GM19395 (cell line): ENCODE data around the gene IKZF1.

Experiments used
- ATAC-seq: cut with Tn5 transposase; IDR thresholded peaks from one replicate; pipeline ENCODE4 v1.9.1; 2021; ENCODE audit warnings: mild to moderate bottlenecking, moderate library complexity; ENCODE audit not compliant: unreplicated experiment

IKZF1 gene

DNA sequence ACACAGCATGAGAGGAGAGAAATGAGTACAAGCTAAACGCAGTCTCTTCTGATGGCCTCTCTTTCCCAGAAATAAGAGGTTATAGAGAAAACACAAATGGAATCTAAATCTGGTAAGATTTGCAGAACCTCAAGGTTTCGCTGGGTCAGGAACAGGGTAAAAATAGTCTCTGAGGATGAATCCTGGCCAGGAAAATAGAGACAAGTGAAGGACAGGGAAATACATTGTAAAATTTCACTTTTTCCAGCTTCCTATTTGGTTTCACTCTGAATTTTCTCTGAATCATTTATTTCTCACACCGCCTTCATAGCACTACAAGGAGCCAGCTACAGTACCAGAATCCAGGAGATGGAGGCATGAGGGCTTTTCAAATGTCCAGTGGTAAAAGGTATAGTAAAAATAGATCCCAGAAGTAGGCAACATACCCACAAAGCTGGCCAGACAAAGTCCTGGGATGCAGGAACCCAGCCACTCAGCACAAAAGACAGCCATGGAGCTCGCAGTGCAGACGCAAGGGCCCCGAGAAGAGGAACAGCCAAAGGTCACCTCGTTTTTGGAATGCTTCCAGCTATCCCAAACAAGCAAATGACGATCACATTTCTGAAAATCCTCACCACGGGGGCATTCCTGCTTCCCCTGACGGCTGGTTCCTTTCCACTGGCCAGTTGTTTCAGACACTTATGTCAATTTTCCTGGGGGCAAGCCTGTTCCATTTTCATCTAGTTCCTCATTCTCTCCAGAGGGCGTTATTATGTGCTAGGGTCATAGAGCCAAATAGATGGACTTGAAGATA is 21.5 kb upstream of the IKZF1 start:
- ATAC-seq: no peak

DNA sequence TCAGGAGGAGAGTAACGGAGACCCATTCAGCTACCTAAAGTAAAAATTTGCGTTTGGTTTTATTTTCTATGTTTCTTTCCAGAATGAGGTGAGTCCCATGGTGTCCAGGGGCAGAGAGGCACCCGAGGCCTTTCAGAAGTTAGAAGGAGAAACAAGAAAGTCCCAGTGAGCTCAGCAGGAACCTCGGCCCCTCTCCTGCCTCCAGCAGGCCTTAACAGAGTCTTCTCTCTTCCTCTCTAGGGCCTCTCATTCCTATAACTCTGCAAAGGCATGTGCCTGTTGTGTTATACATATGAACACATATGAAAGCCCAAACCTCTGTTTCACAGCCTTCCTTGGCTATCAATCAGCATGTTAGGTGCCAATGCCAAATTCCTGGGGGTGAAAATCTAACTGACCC is 20.8 kb upstream of the IKZF1 start:
- no peak for ATAC-seq

DNA sequence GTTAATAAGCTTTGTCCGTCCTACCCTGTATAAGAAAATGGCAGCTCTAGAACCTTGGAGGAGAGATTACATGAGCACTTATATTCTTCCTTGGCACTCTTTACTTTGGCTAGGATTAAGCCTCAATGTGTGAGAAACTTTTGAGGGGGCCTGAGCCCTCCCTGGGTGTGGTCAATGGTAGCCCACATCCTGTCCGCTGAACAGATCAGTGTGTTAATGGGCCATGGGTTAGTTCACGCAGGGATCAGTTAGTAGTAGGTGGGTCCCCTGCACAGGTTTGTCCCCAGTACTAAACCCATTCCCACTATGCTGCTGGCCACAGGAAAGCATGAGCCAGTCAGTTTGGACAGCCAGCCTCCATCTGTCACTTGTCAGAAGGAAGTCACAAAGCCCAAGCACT is 20.2 kb upstream of the IKZF1 start:
- no peak for ATAC-seq

DNA sequence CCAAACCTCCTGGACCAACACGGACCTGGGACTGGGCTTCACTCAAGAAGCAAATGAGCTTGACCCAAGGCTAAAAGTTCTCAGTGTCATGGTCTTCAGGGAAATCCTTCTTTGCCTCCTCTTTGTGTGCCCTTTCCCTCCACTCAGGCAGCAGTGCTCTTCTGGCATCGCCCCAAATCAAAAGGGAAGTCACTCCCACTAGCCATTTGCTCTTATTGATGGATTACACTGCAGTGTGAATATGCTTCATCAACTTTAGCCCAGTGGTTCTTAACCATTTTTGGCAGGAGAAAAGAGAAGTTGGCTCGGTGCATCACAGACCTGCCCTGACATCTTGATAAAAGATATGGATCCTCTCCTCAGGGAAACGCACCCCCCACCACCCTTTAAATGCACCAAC is 19.2 kb upstream of the IKZF1 start:
- no peak for ATAC-seq

DNA sequence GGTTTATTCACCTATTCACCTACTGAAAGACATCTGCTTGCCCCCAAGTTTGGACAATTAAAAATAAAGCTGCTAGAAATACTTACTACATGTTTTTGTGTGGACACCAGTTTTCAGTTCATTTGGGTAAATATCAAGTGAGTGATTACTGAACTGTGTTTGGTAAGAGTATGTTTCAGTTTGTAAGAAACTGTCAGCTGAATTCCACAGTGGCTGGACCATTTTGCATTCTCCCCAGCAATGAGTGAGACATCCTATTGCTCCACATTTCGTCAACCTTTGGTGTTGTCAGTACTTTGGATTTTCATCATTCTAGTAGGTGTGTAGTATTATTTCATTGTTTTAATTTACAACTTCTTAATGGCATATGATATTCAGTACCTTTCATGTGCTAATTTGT is 17.4 kb upstream of the IKZF1 start:
- no peak for ATAC-seq

DNA sequence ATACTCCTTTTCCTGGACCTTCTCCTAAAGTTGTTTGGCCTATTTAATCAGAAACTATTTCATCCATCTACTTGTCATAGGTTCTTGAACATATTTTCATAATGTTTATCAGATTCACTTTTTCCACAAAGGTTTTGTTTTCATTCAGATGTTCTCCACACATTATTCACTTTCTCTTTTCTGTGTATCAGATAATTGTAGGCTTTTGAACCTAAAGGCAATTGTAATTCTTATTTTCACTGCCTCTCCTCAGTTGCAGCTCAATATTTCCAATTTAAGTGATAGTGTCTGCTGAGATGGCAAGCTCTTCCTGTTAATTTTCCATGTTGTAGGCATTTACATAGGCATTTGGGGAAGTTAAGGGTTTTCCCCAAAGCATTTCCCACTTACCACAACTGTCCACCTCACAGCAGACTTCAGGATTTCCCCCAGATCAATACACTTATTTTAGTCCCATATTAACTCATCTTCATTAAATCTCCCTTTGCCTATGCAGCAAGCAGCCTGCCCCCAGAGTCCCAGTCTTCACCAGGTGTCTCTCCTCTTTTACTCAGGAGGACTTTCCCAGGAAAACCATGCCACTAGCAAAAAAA is 12.3 kb upstream of the IKZF1 start:
- no peak for ATAC-seq

DNA sequence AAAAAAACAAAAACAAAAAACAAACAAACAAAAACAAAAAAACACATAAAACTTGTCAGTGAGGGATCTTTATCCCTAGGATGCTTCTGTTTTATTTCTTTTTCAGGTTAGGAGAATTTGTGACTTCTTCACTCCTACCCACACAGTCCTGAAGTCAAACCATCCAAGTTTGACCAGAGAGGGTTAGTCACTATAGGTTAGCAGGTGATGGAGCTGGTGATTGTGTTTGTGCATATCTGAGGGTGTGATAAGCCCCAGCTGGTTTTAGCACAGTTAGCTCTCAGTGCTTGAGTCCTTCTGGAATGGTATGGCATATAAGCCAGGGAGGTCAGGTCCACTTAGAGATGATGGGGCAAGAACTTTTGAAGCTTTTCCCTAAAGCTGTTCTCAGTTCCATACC is 11.8 kb upstream of the IKZF1 start:
- ATAC-seq: no peak

DNA sequence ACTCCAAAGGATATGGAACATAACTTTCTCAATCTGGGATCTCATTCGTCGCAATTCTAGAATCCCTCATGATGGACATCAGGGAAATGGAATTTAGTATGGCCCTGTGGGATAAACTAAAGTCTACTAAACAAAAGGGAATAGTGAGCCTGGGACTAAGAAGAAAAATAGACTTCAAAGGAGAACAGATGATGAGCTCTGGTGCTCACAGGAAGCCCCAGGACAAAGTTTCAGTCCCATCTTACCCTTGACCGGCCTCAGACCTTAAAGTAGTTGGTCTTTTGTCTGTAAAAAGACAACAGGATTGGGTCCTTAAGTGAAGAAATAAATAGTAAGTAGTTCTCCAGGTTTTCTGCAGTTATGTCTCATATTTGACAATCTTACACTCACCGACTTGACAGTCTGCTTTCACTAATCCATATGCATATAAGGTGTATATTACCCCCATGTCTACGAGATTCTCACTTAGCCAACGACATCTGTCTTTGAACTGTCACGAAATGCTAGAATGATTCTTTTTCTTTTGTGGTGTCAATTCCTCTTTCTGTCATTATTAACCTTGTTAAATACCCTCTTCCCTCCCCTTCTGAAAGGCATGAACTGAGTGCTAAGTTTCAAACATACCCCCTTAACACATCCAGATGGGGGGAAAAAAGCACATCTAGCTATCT is 10.9 kb upstream of the IKZF1 start:
- ATAC-seq: peak; percentile 81

DNA sequence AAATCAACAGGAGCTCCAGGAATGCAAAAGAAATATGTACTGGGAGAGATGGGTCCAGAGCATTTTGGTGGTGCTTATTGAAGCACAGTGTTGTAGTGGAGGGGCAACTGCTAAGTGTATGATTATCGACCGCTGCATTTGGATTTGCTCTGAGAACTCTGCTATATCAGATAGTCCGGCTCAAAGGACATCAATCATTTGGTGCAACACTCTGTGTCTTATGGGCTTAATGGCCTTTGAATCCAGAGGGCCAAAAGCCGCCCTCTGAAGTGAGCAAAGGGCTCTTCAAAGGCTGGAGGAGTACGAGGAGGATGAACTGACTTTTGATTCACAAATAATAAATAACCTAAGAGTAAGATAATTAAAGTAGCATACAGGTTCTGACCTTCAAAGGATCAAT is 9.4 kb upstream of the IKZF1 start:
- no peak for ATAC-seq

DNA sequence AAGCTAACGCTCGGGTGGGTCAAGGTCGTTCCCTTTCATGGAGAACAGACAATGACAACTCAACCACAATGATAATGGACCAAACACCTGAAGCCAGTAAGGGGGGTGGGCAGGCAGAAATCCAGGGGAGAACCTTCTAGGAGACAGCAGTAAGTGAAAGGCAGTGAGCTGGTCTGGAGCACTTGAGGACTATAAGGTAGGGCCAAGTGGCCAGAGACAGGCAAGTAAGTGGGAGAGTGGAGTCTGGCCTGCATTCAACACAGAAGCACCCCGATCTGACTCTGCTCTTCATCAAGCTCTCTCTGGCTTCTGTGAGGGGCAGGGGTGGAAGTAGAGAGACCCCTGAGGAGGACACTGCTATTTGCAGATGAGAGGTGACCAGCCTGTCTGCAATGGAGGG is 7.7 kb upstream of the IKZF1 start:
- no peak for ATAC-seq

DNA sequence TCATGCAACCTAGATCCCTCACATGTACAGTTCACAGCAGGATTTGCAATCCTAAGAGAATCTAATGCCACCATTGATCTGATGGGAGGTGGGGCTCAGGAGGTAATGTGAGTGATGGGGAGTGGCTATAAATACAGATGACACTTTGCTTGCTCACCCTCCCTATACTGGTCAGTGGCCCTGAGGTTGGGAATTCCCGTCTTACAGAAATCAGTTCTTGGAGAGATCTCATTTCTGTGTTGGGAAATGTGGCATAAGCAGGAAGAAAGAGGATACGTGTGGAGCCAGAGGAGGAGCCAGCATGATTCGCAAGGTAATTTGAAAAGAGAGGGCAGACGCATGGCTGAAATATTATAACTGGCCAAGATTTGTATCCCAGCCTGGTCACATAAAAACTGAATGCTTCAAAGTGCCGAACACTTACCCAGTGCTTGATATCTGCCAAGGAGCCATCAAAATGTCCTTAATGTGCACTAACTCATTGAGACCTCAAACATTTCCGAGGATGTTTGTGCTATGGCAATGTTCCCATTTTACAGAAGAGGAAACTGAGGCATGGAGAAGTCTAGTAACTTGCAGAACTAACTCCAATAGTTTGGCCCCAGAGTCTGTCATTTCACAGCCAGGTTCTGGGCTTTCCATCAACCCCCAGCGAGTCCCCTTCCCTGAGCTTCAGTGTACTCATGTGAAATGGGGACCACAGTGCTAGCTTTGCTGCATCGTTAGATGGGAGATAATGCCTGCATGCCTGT is 5.5 kb upstream of the IKZF1 start:
- no peak for ATAC-seq

DNA sequence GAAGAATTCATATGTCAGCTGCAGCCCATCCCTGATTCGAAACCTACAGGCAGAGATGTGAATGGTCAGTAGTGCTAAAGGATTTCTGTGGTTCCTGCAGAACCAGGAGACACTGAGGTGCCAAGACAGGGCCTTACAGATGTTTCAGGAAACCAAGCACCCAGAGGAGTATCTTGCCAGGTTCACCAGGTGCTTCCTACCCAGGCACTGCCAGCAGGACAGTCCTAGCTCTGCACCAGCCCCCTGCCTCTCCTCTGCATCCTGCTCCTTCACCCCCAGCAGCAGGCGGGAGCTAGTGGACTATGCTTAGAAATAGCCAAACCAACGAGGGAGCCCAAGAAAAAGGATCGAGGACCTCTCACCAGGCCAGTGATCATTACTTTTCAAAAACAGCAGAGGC is 4.2 kb upstream of the IKZF1 start:
- no peak for ATAC-seq

DNA sequence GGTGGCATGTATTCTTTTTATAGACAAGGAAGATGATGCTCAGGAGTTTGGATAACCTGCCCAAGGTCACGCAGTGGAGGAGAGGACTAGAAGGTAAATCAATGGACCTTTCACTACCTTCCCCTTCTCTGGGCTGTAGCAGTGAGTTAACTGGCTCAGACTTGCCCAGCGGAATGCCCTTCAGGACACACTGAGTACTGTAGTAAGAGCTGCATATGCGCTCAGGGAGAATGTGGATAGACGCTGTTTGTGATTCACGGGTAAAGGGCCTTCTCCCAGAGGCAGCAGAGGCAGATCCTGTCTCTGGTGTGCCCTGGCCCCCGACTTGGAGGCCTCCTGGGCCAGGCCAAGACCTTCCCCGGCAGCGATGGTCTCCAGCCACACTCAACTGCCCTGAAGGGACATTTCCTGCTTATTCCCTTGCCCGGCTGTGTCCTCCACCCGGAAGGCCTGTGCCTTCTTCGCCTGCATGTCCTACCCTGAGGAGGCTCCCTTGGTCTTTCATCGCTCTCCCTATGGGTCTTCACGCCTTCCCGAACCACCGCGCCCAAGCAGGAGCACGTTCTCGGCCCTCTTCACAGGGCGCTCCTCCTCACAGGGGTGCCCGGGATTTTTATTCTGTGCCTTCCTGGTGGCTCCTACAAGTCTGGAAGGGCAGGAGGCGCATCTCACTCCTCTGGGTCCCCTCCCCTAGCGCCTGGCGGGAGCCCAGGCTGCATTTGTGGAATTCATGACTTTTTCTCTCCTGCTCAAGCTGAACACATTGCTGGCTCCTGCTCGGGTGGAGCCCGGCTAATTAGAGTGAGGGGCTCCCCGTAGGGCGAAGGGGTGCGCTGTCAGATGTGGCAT is 1.8 kb upstream of the IKZF1 start:
- ATAC-seq: no peak

DNA sequence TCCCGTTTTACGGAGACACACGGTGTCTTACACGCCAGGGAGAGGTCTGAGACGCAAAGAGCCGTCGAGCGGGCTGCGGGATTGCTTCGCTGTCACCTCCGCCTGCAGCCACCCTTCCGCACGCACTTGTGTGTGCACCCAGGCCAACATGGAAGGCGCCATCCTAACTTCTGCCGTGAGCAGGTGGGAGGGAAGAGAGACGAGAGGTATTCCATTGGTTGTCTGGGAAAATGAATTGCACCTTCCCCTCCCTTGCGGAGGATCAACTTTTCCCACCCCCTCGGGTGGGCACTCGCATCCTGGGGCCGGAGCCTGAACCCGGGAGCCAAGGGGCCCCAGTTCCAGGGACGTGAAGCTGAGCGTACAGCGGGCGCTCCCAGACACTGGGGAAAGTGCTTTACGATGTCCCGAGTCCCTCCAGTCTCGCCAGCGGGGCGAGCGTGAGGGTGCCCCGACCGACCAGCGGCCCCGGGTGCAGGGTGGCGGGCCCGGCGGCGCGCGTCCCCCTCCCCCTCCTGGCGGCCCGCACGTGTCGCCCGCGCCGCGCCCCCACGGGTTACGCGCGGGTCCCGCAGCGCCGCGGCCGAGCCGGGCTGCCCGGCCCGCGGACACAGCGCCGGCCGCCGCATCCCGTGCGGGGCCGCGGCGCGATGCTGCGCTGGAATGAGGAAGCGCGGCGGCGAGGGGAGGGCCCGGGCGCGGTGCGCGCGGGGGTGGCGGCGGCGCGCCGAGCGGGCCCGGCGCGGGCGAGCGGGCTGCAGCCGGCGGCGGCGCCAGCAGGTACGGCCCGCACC is 984 bp upstream of the IKZF1 start:
- peak; percentile 29 for ATAC-seq

DNA sequence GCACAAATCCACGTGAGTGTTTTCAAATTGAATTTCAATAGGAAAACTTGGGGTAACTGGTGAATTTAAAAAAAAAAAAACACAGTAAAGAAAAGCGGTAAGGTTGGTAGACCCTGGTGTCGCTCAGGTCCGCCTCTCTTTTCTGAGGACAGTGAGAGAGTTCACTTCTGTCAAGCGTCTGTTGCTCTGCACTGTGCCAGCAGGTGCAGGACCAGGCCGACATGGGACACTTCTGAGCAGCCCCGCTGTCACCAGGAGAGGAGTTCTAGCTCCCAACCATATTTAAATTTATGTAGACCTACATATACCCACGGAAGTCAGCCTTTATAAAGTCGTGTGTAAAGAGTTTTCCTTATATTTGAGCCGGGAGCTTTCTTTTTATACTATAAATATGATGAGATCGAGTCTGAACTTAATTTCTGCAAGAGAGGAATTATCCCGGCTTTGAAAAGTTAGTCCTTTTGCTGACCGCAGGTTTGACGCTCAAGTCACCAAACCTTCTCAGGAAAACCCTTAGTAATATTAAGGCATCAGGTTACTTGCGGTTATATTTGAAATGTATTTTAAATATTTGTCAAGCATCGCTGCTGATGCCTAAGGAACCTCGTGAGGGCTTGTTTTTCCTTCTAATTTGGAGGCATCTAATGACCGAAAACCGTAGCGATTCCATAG is 531 bp downstream of the IKZF1 start:
- peak; percentile 52 for ATAC-seq

DNA sequence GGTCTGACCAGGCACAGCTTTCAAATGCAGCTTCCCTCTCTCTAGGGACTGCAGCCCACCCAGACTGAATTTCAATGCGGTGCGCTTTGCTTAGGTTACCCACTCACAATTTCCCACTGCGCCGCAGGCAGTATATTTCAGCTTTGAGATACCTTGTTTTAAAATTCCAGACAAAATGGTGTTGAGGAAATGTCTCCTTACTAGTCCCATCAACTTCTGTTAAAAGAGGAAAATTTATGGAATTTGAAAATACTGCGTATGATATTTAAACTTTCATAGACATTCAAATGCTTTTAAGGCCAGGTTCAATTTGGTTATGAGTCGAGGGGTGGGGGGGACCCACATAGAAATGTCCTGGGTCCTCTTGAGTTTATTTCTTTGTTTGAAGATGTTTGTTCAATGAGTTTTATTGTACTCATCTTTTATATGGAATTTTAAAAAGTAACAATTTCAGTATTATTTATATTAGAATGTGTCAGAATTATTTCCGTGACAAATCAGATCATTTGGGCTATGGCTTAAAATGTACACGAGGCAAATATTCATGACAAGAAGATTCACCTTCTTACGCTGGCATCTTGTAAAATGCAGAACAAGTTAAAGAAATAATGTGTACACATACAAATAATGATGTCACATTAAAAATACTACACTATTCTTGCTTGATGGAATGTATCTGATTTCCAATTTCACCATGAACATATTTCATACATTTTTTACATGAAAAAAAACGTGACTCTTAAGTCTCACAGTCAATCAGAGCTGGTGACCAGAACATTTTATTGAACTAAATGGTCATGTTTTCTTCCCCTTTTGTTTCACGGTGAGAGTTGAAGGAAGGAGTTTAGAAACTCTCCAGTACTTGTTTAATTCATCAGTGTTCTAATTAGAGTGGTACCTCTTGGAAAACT is 1.3 kb downstream of the IKZF1 start:
- no peak for ATAC-seq

DNA sequence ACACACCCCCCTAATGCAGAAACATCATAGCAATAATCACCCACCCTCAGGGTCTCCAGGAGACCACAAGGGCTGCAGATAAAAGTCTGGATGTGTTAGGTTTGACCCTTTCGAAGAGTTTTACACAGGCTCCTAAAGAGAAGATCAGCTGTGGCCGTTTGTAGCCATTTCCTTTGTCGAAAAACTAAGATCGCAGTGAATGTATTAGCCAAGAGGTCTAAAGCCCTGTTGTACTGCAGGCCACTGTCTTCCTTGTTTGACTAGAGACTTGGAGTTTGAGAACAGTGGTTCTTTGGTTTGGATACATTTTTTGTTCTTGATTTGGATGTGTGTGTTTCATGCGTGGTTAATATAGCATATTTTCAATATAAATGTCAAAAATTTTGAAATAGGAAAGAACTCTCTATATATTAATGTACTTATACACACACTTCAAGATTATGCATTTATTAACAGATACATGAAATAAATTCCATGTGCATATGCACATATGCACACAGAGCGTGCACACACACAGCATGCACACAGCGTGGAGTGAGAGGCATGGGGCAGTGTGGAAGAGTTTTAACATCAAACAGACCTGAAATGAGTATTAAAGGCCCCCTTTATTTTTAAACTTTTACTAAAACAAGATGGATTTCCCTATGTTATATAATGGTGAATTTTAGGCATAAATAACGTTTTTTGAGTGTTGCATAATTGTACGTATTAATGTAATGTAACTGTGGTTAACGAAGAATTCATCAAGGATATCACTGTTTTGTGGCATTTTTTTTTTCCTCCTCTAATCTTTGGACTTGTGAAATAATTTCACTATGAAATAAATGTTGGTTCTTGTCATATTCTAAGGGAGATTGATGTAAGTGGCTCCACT is 2.2 kb downstream of the IKZF1 start:
- ATAC-seq: no peak
